Measurements from ENCODE around the gene ZNF385B. TPM values are rescaled to one million over a fixed set of nuclear protein-coding genes. Genes with fewer than 3 reads are reported as not detected.
"Not testable (repeated sequence)": the region's sequence is repeated elsewhere in the genome, so short reads cannot be mapped to it uniquely, and the experiment has no call there.

ZNF385B gene
- total RNA-seq, 4 donors from 2014 or later, result 1.6 to 7.4 (median 3.9) TPM; not detected in 1

DNA sequence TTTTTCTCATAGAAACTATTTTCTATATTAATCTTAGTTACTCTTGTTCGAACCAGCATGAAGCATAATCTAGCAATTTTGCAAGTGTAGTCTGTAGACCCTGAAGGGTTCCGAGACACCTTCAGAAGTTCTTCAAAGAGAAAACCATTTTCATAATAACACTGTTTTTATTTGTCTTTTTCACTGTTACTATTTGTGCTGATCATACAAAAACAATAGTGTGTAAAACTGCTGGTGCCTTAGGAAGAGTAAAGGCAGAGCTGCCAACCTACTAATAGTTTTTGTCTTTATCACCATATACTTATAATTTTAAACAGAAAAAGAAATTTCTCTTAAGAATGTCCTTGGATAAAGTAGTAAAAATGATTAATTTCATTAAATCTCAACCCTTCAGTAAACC lies 218.9 kb downstream of the ZNF385B start:
- Histone ChIP-seq H3K27ac (no peak overlapping the region), H3K27me3 (no peaks in the 10 kb centered on the region), H3K36me3 (no peaks in the 10 kb centered on the region), H3K9me3 (no peaks in the 10 kb centered on the region), H3K4me1 (no peaks in the 10 kb centered on the region), H3K4me3 (no peak overlapping the region)
- TF ChIP-seq CTCF (IDR thresholded peaks at IDR 0.05), result no peak
- no peak for TF ChIP-seq POLR2A (IDR thresholded peaks at IDR 0.05)
- DNase-seq, result no peak

- Histone ChIP-seq H3K27ac (no peak overlapping the region), H3K4me1 (no peaks in the 10 kb centered on the region), H3K36me3 (no peaks in the 10 kb centered on the region), H3K4me3 (no peak overlapping the region), H3K27me3 (no peaks in the 10 kb centered on the region), H3K9me3 (no peaks in the 10 kb centered on the region)
- no peak for TF ChIP-seq CTCF (IDR thresholded peaks at IDR 0.05)
- TF ChIP-seq POLR2A (IDR thresholded peaks at IDR 0.05), result no peak
- no peak for DNase-seq
These were observed 224.4 kb downstream of the ZNF385B start for GRCh38 chr2:179636995-179637394.

GRCh38 chr2:179636100-179636980 lies 225.1 kb downstream of the ZNF385B start:
- TF ChIP-seq CTCF (IDR thresholded peaks at IDR 0.05), result no peak
- TF ChIP-seq POLR2A (IDR thresholded peaks at IDR 0.05), result no peak

DNA sequence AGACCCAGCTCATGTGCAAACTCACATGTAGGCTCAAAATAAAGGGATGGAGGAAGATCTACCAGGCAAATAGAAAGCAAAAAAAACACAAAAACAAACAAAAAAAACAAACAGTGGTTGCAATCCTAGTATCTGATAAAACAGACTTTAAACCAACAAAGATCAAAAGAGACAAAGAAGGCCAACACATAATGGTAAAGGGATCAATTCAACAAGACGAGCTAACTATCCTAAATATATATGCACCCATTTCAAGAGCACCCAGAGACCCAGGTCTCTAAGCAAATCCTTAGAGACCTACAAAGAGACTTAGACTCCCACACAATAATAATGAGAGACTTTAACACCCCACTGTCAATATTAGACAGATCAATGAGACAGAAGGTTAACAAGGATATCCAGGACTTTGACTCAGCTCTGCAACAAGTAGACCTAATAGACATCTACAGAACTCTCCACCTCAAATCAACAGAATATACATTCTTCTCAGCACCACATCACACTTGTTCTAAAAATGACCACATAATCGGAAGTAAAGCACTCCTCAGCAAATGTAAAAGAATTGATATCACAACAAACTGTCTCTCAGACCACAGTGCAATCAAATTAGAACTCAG lies 229.5 kb downstream of the ZNF385B start:
- not testable (repeated sequence) for H3K9me3 ChIP-seq, H3K4me1 ChIP-seq, H3K36me3 ChIP-seq, H3K27ac ChIP-seq, H3K4me3 ChIP-seq, DNase-seq, H3K27me3 ChIP-seq

More at GRCh38 chr2:179636100-179636980, 225.1 kb downstream of the ZNF385B start:
- Histone ChIP-seq H3K9me3 (no peaks in the 10 kb centered on the region), H3K36me3 (no peaks in the 10 kb centered on the region), H3K27ac (no peak overlapping the region), H3K4me3 (no peak overlapping the region), H3K4me1 (no peaks in the 10 kb centered on the region), H3K27me3 (no peaks in the 10 kb centered on the region)
- DNase-seq, result no peak

GRCh38 chr2:179629776-179630175 lies 231.6 kb downstream of the ZNF385B start:
- not testable (repeated sequence) for H3K27ac ChIP-seq, H3K27me3 ChIP-seq, H3K36me3 ChIP-seq, H3K4me1 ChIP-seq, H3K4me3 ChIP-seq, H3K9me3 ChIP-seq, DNase-seq

- no peak for TF ChIP-seq POLR2A (IDR thresholded peaks at IDR 0.05)
- no peak for TF ChIP-seq CTCF (IDR thresholded peaks at IDR 0.05)
- Histone ChIP-seq H3K27me3 (no peaks in the 10 kb centered on the region), H3K9me3 (no peaks in the 10 kb centered on the region), H3K4me1 (no peaks in the 10 kb centered on the region), H3K36me3 (no peaks in the 10 kb centered on the region), H3K27ac (no peak overlapping the region), H3K4me3 (no peak overlapping the region)
- no peak for DNase-seq
These were observed 235.2 kb downstream of the ZNF385B start for GRCh38 chr2:179626261-179626660.

Data from Peyer's patch (tissue), 4 donors.